GM12873 (cell line): ENCODE data around the gene INSYN2A.

Source experiments
- TF ChIP-seq, protein P1 (sequence below): IDR thresholded peaks from 2 replicates; pipeline ENCODE4 v1.5.1; 2012; ENCODE audit warnings: low read depth, mild to moderate bottlenecking, moderate library complexity, low read length, control low read depth; ENCODE audit not compliant: insufficient read depth; ENCODE audit errors: missing control alignments

INSYN2A gene

DNA sequence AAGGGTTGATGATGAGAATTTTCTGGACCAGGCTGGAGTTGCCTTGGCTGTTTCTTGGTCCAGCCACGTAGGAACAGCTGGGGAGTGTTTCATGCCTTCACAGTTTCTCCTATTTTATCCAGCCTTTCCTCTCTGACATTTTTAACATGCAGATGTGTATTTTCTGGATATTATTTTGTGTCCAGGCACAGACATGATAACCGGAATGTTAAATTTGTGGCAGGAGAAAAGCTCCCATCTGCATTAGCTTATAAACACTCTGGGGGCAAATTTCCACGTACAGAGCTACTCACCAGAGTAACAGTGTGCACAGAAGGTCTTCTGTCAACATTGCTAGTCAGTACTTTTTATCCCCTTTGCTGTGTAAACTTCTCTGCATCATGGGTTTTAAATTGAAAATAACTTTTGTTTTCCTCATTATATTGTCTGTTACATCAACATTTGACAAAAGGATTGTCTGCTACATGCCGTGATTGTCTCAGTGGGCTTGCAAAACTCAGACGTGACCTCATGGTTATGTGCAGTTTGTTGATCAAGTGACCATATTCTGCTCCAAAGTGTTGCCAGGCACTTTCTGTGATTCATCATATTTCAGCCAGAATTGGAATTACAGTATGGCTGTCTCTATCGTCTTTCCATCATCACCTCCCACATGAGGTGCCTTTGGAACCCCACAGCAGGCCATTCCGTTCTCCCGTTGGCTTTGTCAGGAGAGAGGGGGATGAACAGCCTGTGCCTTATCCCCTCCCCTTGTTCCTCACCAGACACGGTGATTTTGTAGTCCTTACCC lies 41.4 kb downstream of the INSYN2A start:
- TF ChIP-seq, protein P1, sequence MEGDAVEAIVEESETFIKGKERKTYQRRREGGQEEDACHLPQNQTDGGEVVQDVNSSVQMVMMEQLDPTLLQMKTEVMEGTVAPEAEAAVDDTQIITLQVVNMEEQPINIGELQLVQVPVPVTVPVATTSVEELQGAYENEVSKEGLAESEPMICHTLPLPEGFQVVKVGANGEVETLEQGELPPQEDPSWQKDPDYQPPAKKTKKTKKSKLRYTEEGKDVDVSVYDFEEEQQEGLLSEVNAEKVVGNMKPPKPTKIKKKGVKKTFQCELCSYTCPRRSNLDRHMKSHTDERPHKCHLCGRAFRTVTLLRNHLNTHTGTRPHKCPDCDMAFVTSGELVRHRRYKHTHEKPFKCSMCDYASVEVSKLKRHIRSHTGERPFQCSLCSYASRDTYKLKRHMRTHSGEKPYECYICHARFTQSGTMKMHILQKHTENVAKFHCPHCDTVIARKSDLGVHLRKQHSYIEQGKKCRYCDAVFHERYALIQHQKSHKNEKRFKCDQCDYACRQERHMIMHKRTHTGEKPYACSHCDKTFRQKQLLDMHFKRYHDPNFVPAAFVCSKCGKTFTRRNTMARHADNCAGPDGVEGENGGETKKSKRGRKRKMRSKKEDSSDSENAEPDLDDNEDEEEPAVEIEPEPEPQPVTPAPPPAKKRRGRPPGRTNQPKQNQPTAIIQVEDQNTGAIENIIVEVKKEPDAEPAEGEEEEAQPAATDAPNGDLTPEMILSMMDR = no peak

DNA sequence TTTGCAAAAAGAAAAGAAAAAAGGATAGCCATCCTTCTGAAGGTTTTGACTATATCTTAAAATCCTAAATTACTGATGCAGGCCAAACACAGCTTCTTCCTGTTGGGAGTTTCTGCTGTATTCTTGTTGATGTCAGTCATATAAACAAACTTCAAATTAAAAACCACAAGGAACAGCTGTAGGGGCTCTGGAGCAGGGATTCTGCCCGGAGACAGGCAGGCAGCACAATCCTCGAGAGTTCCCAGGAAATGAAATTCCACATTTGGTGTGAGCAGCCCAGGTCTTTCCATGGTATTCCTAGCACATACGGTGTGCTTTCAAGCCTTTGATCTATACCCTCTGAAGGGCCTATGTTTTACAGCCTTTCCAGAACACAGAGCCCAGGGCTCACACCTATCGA lies 43.2 kb downstream of the INSYN2A start:
- TF ChIP-seq, protein P1 = no peak

DNA sequence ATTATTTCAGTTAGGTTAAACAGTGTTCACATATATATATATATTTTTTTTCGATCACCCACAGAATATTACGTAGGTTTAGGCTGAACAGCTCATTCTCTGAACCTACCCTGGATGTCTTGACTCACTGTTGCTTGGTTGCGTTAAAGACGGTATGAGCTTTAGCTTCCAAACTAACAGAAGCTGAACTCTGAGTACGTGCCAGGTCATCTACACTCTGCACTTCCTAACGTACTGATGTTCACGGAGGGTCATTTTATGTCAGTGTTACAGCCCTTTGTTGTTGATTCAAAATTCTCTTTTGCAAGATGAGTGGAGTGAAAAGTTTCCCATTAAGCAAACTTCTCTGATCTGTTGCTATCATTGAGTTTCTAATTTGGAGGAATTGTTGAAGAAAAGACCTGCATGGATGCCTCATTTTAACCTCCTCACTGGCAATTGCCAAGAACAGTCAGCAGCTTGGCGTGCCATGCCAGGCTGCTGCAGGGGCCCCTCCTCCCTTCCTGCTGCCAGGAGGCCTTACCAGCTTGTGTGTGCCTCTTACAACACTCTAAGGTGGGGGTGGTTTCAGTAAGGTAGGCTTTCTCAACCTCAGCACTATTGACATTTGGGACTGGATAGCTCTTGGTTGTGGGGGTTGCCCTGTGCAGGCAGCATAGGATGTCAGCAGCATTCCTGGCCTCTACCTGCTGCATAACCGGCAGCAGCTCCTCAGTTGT lies 44.3 kb downstream of the INSYN2A start:
- TF ChIP-seq, protein P1 = no peak

DNA sequence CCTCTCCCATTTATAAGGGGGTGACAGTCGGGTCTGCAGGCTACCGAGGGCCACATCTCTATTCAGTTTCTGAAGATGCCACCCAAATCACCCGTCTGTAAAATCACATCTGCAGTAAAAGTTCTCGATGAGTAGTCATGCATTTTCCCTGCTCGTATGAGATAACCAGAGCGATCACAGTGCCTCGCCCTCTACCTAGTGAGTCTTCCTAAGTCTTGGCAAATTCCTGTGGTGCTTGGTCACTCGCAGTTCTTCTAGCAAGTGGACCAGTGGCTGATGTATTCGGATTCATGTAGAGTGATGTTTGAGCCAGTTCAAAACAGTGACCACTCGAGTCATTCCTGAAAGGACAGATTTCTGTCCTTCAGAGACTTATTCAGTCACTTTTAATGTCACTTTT lies 44.9 kb downstream of the INSYN2A start:
- TF ChIP-seq, protein P1 = no peak

DNA sequence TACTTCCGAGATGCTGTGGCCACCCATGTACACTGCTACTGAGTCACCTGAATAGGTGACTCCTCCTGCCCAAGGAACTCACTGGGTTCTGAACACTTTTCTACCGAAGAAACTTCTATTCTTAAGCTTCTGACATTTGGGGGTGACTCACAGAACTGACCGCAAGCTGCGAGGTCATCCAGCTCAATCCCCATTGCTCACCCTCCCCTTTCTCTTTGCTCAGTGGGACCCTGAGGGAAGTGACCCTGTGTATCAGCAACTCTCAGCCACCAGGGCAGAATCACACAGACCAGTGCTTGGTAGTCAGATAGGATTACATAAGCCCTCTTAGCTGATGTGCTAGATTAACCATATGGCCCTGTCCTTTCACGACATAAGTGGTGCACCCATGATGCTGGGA lies 46.3 kb downstream of the INSYN2A start:
- TF ChIP-seq, protein P1 = no peak

DNA sequence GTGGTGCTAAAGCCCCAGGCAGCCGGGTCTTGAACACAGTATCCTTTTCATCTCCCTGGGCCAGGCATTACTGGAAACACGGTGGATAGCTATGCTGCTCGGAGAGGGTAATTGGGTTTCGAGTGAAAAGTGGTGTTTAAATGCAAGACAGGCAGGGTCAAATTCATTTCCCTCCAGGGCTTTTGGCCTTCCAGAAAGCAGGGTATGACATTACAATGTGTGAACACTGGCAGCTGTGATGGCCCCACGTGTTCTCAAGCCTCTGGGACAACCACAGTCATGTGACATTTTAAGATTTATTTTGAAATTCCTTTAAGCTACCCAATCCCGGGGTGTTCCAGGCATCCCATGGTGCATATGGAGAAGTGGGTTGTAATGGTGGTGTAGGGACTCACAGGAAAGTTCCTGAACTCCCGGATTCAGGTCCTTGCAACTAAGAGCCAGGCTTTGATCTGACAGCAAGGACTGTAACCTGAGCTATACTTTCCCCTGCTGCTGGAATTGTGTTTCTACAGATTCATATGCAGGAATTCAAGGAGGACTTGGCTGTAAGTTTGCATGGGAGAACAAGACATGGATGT lies 46.8 kb downstream of the INSYN2A start:
- TF ChIP-seq, protein P1 = no peak

DNA sequence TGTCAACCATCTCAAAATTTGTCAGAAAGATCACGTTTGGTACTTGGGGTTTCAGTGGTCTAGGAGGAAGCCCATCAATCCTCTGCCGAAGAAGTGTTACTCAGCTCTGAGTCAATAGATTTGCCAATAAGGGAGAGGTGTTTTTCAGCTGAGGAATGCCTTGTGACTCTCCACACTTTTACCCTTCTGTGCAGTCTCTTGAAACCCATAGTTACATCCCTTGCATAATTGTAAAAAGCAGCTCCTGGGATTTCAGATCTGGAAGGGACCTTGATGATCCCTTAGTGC lies 47.5 kb downstream of the INSYN2A start:
- TF ChIP-seq, protein P1 = no peak
